Measurements from ENCODE around the gene STK16. TPM values are rescaled to one million over a fixed set of nuclear protein-coding genes. Genes with fewer than 3 reads are reported as not detected.

STK16 gene
- total and polyA plus RNA-seq, 2 of the 13 experiments (the other 11 are each of a cell fraction or from before 2014, with no cell fraction given), result 28.0 to 50.9 TPM

DNA sequence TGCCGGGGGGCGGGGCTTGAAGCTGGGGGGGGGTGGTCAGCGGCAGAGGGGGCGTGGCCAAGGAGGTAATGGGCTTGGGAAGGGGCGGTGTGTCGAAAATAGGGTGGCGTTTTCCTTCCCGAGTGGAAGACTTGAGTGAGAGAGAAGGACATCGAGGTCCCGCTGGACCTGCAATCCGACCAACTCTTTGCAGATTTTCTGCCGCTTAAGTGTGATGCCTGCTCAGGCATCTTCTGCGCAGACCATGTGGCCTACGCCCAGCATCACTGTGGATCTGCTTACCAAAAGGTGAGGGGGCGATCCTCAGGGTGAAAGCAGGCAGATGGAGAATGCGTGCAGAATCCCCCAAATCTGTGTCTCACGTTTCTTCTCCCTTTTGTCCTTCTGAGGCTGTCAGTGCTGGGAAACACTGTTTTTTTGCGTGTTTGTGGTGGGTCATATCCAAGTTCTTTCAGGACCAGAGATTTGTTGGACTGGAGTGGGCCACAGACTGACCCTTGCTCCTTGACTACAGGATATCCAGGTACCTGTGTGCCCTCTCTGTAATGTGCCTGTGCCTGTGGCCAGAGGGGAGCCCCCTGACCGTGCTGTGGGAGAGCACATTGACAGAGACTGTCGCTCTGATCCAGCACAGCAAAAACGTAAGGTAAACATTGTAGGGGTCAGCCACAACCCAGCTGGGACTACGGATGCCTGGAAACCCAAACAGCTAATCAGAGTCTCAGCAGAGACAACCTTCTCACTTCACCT, 38.0 kb upstream of the STK16 start:
- H2AFZ ChIP-seq (ENCODE audit: low read length), result no peak overlapping the region
- 18% methylated on average over 22 of the region's 22 CpGs for WGBS (ENCODE audit: low lambda C conversion rate)
- H3K79me2 ChIP-seq (ENCODE audit: insufficient read depth, low read length), result peaks cover 6% of the 10 kb centered on the region
- ChIA-PET POLR2A (interaction anchor here (0.6 to 5.6 kb wide), 25 partner anchors 10 to 181 kb away, joined by 3 to 227 read pairs (median 9); partner anchors contain the start of genes ABCB6, ANKZF1, ATG9A and CNPPD1), CTCF (ENCODE audit: low intra/inter-chr PET ratio, low total read pairs) (interaction anchor here (2.6 kb wide), 1 partner anchor 36 kb away, joined by 8 read pairs; no protein-coding TSS in a partner anchor)
- in situ Hi-C loops (cut with HindIII; ENCODE audit: extremely low pct_ligation_motif_present, low pct_unique_long_range_greater_than_20kb), result loop anchor here (5.0 kb wide), 1 partner anchor 35 kb away; the partner anchor contains the start of gene SLC23A3
- ATAC-seq (peak; percentile 21), DNase-seq (ENCODE audit: low spot score) (no peak), FAIRE-seq (no peak)
- H3K36me3 ChIP-seq (replicated peaks in 1 of 2; ENCODE audit: control insufficient read depth in 1 of 2, insufficient read depth in 2 of 2, low read length in 2 of 2), result peaks cover 12 to 27% of the 10 kb centered on the region in 2 experiments
- H3K27ac ChIP-seq (ENCODE audit: extremely low read length, insufficient read depth, low read length), result peak overlapping the region; percentile 95
- H3K27me3 ChIP-seq (ENCODE audit: control insufficient read depth in 1 of 2, insufficient read depth in 2 of 2, low read length in 2 of 2), result no peaks in the 10 kb centered on the region; a peak in 1 of 5 replicates
- peak overlapping the region; percentile 86 for H3K9ac ChIP-seq (ENCODE audit: insufficient read depth, low read depth, low read length)
- H3K4me3 ChIP-seq (replicated peaks in 1 of 3; ENCODE audit: insufficient read depth in 1 of 3, low read depth in 2 of 3, low read length in 3 of 3), result peak overlapping the region; percentile 65 to 86 (median 69)
- TSS peak; percentile 73 for BruUV-seq (replicated peaks)
- peak overlapping the region; percentile 100 for H3K4me2 ChIP-seq (ENCODE audit: low read depth, low read length)
- intact Hi-C loops (cut with micrococcal nuclease; ENCODE audit: unreplicated experiment), result no loop called here
- no peaks in the 10 kb centered on the region for H3K9me3 ChIP-seq (ENCODE audit: low read length)
- H3K4me1 ChIP-seq (ENCODE audit: insufficient read depth, low read length), result peaks cover 54% of the 10 kb centered on the region
- no peaks in the 10 kb centered on the region for H4K20me1 ChIP-seq (ENCODE audit: insufficient read depth, low read length)
- TF ChIP-seq, protein P1, sequence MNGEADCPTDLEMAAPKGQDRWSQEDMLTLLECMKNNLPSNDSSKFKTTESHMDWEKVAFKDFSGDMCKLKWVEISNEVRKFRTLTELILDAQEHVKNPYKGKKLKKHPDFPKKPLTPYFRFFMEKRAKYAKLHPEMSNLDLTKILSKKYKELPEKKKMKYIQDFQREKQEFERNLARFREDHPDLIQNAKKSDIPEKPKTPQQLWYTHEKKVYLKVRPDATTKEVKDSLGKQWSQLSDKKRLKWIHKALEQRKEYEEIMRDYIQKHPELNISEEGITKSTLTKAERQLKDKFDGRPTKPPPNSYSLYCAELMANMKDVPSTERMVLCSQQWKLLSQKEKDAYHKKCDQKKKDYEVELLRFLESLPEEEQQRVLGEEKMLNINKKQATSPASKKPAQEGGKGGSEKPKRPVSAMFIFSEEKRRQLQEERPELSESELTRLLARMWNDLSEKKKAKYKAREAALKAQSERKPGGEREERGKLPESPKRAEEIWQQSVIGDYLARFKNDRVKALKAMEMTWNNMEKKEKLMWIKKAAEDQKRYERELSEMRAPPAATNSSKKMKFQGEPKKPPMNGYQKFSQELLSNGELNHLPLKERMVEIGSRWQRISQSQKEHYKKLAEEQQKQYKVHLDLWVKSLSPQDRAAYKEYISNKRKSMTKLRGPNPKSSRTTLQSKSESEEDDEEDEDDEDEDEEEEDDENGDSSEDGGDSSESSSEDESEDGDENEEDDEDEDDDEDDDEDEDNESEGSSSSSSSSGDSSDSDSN (CRISPR knock-in tag; IDR thresholded peaks at IDR 0.05), result no peak
- TF ChIP-seq ETV5 (CRISPR knock-in tag; IDR thresholded peaks at IDR 0.05; ENCODE audit: borderline replicate concordance) (no peak), SYNCRIP (IDR thresholded peaks at IDR 0.05; ENCODE audit: insufficient read depth, low read depth, low read length) (no peak), ZBTB1 (CRISPR knock-in tag; IDR thresholded peaks at IDR 0.05; ENCODE audit: borderline replicate concordance) (0 out of 2 replicates have a peak, but pooled peaks have one; percentile 74), NFATC3 (CRISPR knock-in tag; IDR thresholded peaks at IDR 0.05) (0 out of 2 replicates have a peak, but pooled peaks have one; percentile 9), NFIB (CRISPR knock-in tag; IDR thresholded peaks at IDR 0.05; ENCODE audit: borderline replicate concordance) (no peak), MEF2D (CRISPR knock-in tag; IDR thresholded peaks at IDR 0.05) (no peak), THAP11 (CRISPR knock-in tag; IDR thresholded peaks at IDR 0.05) (no peak; the same call in none of the 2 replicates), ADNP (CRISPR knock-in tag; IDR thresholded peaks at IDR 0.05) (no peak), KDM3A (CRISPR knock-in tag; IDR thresholded peaks at IDR 0.05; ENCODE audit: low read depth) (0 out of 2 replicates have a peak, but pooled peaks have one; percentile 28)
- TF ChIP-seq, protein P2, sequence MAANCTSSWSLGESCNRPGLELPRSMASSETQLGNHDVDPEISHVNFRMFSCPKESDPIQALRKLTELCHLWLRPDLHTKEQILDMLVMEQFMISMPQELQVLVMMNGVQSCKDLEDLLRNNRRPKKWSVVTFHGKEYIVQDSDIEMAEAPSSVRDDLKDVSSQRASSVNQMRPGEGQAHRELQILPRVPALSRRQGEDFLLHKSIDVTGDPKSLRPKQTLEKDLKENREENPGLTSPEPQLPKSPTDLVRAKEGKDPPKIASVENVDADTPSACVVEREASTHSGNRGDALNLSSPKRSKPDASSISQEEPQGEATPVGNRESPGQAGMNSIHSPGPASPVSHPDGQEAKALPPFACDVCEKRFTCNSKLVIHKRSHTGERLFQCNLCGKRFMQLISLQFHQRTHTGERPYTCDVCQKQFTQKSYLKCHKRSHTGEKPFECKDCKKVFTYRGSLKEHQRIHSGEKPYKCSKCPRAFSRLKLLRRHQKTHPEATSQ (CRISPR knock-in tag; IDR thresholded peaks at IDR 0.05; ENCODE audit: borderline replicate concordance), result no peak
- TF ChIP-seq, protein P3, sequence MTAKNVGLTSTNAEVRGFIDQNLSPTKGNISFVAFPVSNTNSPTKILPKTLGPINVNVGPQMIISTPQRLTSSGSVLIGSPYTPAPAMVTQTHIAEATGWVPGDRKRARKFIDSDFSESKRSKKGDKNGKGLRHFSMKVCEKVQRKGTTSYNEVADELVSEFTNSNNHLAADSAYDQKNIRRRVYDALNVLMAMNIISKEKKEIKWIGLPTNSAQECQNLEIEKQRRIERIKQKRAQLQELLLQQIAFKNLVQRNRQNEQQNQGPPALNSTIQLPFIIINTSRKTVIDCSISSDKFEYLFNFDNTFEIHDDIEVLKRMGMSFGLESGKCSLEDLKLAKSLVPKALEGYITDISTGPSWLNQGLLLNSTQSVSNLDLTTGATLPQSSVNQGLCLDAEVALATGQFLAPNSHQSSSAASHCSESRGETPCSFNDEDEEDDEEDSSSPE (CRISPR knock-in tag; IDR thresholded peaks at IDR 0.05), result no peak
- TF ChIP-seq, protein P4, sequence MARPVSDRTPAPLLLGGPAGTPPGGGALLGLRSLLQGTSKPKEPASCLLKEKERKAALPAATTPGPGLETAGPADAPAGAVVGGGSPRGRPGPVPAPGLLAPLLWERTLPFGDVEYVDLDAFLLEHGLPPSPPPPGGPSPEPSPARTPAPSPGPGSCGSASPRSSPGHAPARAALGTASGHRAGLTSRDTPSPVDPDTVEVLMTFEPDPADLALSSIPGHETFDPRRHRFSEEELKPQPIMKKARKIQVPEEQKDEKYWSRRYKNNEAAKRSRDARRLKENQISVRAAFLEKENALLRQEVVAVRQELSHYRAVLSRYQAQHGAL (CRISPR knock-in tag; IDR thresholded peaks at IDR 0.05; ENCODE audit: not compliant biosample characterization), result no peak
- TF ChIP-seq, protein P5, sequence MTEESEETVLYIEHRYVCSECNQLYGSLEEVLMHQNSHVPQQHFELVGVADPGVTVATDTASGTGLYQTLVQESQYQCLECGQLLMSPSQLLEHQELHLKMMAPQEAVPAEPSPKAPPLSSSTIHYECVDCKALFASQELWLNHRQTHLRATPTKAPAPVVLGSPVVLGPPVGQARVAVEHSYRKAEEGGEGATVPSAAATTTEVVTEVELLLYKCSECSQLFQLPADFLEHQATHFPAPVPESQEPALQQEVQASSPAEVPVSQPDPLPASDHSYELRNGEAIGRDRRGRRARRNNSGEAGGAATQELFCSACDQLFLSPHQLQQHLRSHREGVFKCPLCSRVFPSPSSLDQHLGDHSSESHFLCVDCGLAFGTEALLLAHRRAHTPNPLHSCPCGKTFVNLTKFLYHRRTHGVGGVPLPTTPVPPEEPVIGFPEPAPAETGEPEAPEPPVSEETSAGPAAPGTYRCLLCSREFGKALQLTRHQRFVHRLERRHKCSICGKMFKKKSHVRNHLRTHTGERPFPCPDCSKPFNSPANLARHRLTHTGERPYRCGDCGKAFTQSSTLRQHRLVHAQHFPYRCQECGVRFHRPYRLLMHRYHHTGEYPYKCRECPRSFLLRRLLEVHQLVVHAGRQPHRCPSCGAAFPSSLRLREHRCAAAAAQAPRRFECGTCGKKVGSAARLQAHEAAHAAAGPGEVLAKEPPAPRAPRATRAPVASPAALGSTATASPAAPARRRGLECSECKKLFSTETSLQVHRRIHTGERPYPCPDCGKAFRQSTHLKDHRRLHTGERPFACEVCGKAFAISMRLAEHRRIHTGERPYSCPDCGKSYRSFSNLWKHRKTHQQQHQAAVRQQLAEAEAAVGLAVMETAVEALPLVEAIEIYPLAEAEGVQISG (CRISPR knock-in tag; IDR thresholded peaks at IDR 0.05), result no peak
